ENCODE results near the gene RAB11FIP3.
A peak's percentile ranks its signal among the peaks of the same experiment; 100 is the strongest.
"Not testable (repeated sequence)": the region's sequence is repeated elsewhere in the genome, so short reads cannot be mapped to it uniquely, and the experiment has no call there.

RAB11FIP3 gene, protein sequence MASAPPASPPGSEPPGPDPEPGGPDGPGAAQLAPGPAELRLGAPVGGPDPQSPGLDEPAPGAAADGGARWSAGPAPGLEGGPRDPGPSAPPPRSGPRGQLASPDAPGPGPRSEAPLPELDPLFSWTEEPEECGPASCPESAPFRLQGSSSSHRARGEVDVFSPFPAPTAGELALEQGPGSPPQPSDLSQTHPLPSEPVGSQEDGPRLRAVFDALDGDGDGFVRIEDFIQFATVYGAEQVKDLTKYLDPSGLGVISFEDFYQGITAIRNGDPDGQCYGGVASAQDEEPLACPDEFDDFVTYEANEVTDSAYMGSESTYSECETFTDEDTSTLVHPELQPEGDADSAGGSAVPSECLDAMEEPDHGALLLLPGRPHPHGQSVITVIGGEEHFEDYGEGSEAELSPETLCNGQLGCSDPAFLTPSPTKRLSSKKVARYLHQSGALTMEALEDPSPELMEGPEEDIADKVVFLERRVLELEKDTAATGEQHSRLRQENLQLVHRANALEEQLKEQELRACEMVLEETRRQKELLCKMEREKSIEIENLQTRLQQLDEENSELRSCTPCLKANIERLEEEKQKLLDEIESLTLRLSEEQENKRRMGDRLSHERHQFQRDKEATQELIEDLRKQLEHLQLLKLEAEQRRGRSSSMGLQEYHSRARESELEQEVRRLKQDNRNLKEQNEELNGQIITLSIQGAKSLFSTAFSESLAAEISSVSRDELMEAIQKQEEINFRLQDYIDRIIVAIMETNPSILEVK

GRCh38 chr16:425082-425718 lies at the start of gene RAB11FIP3:
TSS of gene RAB11FIP3 (plus strand) at chr16:425649. CDS start at chr16:426007, 358 bp downstream.
- DNase-seq, result peak; percentile 94

DNA sequence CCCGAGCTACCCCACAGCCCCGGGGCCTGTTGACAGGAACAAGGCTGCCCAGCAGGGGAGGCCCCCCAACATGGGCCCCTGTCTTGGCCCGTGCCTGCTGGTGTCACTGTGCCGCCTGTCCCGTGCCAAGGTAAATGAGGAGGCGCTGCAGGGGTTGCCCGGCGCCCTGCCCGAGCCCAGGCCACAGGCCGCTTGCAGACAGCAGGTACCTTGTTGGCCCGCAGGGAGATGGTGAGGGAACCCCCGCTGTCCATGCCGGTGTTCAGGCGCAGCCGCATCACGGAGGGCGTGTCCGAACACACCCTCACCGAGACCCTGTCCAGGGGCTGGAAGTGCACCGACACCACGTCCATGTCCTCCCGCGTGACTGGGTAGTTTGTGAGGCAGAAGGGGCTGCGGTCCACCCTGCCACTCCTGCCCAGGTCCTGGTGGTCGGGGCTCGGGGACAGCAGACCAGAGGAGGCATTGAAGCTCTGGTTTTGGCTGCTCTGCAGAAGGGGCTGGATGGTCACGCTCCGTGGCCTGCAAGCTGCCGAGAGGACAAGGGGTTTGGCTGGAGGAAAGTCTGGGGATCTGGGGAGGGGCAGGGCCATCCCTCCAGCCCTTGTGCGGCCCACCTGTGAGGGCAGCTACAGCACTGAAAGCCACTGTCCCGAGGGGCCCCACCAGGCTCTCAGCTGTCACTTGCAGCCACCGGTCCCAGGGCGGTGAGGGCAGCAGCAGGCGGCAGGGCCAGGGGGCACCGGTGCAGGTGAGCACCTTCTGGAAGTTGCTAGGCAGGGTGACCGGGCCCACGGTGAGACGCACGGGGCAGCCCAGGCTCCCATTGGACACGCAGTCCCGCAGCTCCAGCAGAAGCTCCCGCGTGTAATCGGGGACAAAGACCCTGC lies 49.3 kb upstream of the RAB11FIP3 start:
- no peak for DNase-seq

DNA sequence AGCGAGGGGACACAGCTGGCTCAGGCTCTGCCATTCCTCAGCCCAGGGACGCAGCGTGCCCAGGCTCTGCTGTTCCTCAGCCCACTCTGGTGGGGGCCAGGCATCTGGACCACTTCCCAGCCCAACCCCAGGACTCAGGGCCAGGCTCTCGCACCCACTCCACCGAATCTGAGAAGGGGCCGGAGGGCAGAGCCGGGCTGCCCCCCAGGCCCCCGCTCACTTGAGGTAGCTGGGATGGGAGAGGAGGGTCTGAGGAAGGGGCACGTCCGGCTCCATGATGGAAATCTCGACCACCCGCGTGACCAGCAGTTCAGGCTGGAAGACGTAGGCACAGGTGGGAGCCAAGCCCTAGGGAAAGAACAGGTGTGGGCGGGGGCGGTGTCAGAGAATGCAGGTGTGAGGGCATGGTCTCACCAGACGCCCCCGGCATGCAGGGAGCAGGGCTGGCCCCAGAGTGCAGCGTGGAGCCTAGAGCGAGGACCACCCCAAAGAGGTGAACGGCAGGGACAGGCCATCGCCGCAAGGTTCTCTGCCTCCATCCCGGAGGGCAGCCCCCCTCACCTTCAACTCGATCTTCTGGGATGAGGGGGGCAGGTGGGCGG lies 48.5 kb upstream of the RAB11FIP3 start:
- no peak for DNase-seq

- no peak for DNase-seq
Observed at GRCh38 chr16:377419-377951, 48.0 kb upstream of the RAB11FIP3 start.

- DNase-seq, result not testable (repeated sequence)
Observed at GRCh38 chr16:378113-378820, 47.2 kb upstream of the RAB11FIP3 start.

- no peak for DNase-seq
Observed at GRCh38 chr16:378821-379182, 46.6 kb upstream of the RAB11FIP3 start.

DNA sequence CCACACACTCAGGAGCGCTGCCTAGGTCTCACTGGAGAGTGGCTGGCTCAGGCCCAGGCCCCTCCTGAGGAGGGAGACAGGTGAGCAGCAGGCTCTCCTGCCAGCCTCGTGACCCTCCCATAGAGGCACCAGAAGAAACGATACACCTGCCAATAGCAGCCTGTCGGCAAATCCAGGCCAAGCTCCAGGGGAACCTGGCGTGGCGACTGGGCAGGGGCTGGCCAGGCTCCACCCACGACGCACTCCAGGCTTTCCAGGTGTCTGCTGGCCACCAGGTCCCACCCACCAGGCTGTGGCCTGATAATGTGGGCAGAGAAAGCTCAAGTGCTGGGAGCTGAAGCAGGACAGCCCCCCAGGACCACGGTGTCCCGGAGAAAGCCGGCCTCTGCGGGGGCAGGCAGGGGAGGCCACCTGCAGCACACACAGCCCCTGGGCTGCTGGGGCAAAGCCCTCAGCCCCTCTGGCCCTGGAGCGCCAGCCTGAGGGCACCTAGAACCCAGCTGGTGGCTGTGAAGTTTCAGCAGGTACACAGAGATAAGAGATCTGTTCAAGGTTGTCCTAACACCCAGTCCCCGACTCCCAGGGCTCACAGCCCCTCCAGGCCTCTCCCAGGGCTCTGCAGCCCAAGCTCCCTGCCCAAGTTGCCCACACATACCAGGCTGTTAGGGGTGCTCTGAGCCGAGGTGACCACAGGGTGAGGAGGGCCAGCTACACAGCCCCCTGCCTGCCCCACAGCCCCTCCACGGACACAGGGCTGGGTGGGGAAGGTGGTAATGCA lies 46.1 kb upstream of the RAB11FIP3 start:
- no peak for DNase-seq

GRCh38 chr16:379961-380761 lies 45.3 kb upstream of the RAB11FIP3 start:
- DNase-seq, result no peak

DNA sequence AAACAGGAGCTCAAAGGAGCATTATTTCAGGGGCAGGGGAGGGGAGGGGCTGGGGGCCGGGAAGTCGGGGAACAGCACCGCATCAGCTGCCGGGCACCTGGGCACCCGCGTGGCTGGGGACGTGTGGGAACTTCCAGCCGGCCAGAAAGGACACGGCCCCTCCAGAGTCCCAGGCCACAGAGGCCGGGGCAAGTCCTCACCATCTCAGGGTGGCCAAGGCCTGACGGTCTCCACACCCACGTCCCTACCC lies 44.8 kb upstream of the RAB11FIP3 start:
- no peak for DNase-seq

DNA sequence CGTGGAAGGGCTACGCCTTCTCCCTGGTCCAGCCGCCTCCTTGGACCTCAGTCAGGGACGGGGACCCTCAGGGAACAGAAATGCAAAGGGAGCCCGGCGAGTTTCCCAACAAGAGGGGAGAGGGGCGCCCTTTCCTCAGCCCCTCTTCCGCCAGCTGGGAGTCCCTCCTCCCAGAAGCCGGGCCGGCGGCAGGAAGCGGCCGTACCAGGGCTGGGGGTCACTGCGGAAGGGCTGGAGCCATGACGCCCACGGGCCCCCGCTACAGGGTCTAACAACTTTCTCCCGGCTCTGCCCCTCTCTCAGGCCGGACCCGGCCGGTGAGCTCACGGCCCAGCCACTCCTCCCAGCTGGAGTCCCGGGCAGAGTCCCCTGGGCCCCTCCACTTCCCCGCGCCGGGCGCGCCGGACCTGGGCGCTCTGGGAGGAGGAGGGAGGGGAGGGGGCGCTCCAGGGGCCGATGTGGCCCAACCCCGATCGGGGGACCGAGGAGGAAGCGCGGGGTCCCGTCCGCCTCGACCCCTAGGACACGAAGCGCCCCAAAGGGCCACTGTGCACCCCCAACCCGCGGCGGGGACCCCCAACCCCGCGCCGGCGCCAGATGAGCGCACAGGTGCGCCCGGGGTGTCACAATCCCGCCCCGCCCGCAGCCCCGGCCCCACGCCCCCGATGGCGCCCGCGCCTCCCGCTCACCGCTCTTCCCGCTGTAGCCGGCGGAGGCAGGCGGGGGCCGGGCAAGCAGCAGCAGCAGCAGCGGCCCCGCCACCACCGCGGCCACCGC lies 44.2 kb upstream of the RAB11FIP3 start:
- DNase-seq, result peak; percentile 72

- DNase-seq, result peak; percentile 89
Observed at GRCh38 chr16:381789-382717, 43.4 kb upstream of the RAB11FIP3 start, which contains the start of gene PGAP6. TSS of gene PGAP6 (minus strand) at chr16:381978. CDS start at chr16:381821, 157 bp downstream.

DNA sequence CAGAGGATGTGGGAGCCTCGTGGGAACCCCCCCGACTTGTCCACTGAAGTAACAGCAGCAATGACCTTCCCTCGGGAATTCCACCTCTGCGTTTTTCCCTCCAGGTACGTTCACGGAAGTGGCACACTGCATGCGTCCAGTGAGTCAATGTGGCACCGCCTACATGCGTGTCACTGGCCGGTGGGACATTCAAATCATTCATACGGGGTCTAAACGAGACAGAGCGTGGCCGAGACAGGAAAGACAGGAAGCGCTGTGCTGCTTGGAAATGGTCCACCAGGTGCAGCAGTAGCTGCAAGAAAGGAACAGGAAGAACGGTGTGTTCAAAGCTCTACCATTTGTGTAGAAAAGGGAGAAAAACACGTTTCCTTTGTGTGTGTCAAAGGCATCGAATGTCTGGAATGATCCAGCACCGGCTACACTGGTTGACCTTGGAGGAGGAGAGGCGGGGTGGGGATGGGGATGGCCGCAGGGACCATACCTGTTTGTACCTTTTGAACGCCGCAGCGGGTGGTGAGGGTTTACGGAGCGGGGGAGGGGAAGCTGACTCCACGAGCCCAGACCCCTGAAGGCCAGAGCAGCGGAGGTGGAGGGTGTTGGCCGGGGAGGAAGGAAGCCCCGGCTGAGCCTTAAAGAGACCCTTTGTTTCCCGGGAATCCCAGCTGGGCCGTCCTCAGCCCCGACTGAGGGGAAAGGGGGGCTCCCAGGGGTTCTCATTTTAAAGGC lies 42.0 kb upstream of the RAB11FIP3 start:
- peak; percentile 78 for DNase-seq

GRCh38 chr16:386641-387156 lies 38.8 kb upstream of the RAB11FIP3 start:
- no peak for DNase-seq

DNA sequence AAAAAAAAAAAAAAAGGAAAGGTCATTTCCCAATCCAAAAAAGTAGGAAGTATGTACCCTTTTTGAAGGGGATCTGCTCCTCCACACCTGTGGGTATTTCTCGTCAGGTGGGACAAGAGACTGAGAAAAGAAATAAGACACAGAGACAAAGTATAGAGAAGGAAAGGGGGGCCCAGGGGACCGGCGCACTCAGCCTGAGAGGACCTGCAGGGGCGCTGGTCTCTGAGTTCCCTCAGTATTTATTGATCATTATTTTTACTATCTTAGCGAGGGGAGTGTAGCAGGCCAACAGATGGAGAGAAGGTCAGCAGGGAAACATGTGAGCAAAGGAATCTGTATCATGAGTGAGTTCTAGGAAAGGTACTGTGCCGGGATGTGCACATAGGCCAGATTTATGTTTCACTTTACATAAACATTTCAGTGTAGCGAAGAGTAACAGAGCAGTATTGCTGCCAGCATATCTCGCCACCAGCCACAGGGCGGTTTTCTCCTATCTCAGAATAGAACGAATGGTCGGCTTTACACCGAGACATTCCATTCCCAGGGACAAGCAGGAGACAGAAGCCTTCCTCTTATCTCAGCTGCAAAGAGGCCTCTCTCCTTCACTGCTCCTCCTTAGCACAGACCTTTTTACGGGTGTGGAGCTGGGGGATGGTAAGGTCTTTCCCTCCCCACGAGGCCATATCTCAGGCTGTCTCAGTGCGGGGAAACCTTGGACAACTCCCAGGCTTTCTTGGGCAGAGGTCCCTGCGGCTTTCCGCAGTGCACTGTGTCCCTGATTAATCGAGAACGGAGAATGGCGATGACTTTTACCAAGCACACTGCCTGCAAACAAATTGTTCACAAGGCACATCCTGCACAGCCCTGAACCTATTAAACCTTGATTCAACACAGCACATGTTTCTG lies 37.4 kb upstream of the RAB11FIP3 start:
- not testable (repeated sequence) for DNase-seq

DNA sequence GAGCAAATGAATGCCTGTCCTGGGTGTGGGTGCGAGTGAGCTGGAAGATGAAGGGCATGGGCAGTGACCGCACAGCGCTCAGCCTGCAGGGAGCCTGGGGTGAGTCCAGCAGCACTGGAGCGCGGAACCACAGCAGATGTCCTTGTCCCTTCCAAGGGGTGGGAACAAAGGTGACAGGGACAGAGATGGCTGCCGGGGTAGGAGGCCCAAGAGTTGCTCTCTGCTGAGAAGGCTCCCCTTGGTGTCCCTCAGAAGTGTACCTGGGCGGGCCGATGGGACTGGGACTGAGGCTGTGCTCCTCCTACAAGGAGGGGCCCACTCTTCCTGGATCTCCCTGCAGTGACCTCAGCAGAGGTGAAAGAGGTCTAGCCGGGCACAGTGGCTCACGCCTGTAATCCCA lies 36.1 kb upstream of the RAB11FIP3 start:
- no peak for DNase-seq

DNA sequence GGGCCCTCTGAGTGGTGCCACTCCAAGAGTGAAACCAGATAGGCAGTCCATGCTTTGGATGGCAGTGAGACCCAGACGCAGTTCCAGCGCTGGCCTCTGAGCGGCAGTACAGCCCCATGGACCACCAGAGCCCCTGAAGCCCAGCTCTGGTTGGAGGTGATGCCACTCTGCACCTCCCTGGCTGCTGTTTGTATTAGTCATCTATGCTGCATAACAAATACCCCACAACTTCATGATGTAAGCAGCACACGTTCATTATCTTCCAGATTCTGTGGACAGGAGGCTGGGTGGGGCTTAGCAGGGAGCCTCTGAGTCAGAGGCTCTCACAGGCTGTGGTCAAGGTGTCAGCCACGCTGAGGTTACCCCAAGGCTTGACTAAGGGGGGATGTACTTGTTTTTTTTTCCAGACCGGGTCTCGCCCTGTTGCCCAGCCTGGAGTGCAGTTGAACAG lies 33.5 kb upstream of the RAB11FIP3 start:
- peak; percentile 88 for DNase-seq
